RKO (cell line): ENCODE results near the gene KRTAP12-1.
"Not testable (repeated sequence)": the region's sequence is repeated elsewhere in the genome, so short reads cannot be mapped to it uniquely, and the experiment has no call there.

ENCODE experiments used
- DNase-seq: peaks from one replicate; pipeline ENCODE4 v3.0.0-alpha.2; 2016; ENCODE audit warnings: low spot score

The KRTAP12-1 gene

DNA sequence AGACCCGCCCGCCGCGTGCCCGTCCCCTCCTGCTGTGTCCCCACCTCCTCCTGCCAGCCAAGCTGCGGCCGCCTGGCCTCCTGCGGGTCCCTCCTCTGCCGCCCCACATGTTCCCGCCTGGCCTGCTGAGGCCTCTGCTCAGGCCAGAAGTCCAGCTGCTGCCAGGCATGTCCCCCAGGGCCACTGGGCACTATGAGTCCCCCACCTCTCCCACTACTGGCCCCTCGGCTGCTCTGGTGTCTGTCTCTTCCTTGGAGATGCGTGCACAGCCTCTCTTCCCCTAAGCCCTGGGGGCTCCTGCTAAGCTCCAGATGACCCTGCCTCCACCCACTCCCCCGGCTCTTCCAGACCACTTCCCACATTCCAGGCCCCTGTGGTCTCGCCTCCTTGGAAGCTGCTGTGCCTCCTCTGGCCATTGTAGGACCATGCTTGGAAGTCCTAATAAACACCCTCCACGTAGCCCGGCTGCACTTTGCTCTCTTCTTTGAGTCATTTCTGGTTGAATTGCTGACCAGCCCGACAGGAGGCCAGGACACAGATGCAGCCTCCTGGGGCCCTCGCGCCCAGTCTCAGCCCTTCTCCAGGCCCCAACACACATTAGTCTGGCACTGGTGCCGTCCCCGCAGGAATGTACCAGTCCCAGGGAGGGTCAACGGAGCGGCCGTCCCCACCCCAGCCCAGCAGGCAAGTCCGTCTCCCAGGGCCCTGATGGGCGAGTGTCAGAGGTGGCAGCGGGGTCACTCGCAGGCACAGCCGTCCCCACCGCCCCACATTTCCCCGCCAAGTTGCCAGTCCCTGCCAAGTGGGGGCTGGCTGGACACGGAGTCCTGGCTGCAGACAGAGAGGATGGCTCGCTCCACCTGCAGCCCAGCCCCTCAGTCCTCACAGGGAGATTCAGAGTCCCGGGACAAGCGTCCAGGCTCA is 16.1 kb upstream of the KRTAP12-1 start:
- no peak for DNase-seq

GRCh38 chr21:44697172-44697810 is 15.3 kb upstream of the KRTAP12-1 start, which contains the start of gene KRTAP10-12:
KRTAP10-12 (plus strand) TSS chr21:44697172; CDS start chr21:44697202, 30 bp downstream.
- DNase-seq, result not testable (repeated sequence)

DNA sequence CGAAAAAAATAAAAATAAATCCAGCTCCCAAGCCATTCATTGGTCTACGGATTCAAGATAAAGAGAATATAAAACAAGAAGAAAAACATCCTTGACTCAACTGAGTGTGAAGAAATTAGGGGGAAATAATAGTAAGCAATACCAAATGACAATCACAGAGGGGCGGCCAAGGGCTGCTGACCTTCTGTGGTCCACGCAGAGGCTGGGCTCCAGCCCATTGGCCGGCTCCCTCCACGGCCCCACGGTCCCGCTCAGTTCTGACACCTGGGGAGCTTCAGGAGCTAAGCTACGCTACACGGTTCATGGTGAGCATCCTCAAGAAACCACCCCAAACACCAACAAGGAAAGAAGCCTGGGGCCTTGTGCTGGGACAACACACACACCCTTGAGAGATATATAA is 14.6 kb upstream of the KRTAP12-1 start:
- no peak for DNase-seq

GRCh38 chr21:44695641-44696040 is 13.7 kb upstream of the KRTAP12-1 start:
- no peak for DNase-seq

DNA sequence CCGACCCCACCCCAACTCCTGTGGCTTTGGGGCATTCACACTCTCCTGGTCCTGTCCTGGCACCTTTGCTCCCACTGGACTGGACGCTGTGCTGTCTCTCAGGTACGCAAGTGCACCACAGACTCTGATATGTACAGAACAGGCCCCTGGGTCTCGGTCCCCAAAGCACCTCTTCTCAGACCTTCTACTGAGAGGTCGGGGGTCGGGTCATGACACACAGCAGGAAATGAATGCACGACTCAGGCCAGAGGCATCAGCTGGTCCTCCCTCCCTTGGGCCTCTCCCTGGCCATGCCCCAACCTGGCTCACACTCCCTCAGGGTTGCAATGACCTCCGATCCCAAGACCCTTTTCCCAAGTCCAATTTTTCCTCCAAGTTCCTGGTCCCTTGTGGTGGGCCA is 13.2 kb upstream of the KRTAP12-1 start:
- no peak for DNase-seq

DNA sequence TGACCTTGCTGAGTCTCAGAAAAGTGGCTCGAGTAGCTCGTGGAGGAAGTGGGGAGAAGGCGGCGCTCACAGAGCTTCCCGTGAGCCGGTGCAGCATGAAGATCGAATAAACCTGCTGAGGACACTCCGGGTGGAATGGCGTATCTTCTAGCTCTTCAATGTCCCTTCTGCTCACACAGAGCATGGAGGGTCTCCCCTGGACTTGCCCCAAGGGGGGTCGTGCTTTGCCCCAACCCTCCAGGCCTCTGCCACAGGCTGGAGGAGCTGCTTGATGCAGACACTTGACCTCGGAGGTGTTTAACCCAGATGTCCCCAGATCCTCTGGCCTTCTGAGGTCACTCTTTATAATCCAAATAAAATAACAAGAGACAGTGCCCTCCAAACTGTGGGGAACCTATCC is 12.8 kb upstream of the KRTAP12-1 start:
- DNase-seq, result no peak

DNA sequence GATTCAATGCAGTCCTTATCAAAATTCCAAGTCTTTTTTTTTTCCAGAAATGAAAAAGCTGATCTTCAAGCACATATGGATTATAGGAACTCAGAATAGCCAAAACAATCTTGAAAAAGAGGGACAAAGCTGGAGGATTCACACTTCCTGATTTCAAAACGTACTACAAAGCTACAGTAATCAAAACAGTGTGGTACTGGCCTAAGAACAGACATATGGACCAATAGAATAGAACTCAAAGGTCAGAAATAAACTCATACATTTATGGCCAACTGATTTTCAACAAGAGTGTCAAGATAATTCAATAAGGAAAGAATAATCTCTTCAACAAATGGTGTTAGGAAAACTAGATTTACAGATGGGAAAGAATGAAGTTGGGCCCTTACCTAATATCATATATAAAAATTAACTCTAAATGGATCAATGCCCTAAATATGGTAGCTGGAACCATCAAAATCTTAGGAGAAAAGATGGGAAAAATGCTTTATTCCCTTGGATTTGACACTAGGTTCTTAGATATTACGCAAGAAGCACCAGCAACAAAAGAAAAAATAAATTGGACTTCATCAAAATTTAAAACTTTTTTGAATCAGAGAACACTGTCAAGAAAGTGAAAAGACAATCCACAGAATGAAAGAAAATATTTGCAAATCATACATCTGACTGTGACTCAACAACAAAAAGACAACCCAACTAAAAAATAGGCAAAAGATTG is 11.0 kb upstream of the KRTAP12-1 start:
- DNase-seq, result no peak

- no peak for DNase-seq
Observed at GRCh38 chr21:44691686-44692085, 9.7 kb upstream of the KRTAP12-1 start.

DNA sequence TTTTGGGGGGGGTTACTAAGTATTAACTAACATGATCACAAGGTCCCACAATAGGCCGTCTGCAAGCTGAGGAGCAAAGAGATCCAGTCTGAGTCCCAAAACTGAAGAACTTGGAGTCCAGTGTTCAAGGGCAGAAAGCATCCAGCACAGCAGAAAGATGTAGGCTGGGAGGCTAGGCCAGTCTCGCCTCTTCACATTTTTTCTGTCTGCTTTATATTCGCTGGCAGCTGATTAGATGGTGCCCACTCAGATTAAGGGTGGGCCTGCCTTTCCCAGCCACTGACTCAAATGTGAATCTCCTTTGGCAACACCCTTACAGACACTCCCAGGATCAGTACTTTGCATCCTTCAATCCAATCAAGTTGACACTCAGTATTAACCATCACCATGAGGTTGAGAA is 7.8 kb upstream of the KRTAP12-1 start:
- DNase-seq, result not testable (repeated sequence)

- DNase-seq, result no peak
Observed at GRCh38 chr21:44687671-44688070, 5.7 kb upstream of the KRTAP12-1 start.

DNA sequence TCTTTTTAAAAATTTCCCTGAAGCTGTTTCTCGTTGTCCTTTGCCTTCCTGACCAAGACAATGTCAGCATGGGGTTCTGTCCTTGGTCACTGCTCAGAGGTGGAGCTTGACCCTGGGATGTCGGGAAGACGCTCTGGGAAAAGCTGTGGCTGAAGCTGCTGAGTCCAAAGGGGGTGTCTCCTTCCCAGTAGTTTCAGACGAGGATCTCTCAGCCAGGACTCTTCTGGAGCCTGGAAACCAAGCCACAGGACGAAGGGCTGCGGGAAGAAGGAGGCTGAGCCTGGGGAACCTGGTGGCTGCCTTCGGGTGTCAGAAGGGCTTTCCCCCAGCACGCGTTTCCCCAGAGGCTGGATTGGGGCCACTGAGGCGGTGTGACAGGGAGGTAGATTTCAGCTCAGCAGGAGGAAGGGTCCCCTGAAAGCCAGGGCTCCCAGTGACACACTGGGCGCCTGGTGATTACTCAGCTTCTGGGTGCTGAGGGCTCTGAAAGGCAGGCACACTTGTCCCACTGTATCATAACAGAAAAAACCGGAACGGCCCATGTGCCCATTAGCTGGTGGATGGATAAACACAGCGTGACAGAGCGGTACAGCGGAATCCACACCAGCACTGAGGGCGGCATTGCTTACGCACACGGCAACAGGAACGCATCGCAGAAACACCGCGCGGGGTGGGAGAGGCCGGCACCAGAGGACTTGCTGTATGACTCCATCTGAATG is 5.0 kb upstream of the KRTAP12-1 start:
- DNase-seq, result no peak

- no peak for DNase-seq
Observed at GRCh38 chr21:44686000-44686781, 4.2 kb upstream of the KRTAP12-1 start.

- DNase-seq, result not testable (repeated sequence)
Observed at GRCh38 chr21:44685050-44685449, 3.1 kb upstream of the KRTAP12-1 start.

DNA sequence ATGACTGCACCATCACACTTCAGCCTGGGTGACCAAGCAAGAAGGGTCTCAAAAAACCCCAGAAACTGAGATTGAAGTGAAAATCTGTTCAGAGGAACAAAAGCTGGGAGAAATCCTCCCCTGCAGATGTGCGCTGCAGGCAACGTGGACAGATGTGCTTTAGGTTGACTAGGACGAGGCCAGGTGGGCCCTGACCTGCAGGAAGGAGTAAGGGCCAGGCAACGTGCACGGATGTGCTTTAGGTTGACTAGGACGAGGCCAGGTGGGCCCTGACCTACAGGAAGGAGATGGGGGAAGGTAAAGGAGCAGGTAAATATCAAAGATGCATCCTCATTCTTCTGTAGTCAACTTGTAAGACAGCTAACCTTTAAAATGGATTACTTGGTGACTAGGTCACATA is 2.5 kb upstream of the KRTAP12-1 start:
- DNase-seq, result no peak

DNA sequence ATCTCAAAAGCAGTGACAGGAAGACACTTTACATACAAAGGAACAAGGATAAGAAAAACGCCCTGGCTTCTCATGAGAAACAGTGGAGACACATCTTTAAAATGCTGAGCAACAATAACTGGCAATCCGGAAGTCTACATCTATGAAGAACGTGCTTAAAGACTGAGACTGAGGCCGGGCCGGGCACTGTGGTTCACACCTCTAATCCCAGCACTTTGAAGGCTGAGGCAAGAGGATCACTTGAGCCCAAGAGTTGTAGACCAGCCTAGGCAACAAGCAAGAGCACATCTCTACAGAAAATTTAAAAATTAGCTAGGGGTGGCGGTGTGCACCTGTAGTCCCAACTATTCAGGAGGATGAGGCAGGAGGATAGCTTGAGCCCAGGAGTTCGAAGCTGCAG is 2.1 kb upstream of the KRTAP12-1 start:
- DNase-seq, result no peak

- no peak for DNase-seq
Observed at GRCh38 chr21:44682580-44683151, 703 bp upstream of the KRTAP12-1 start.

DNA sequence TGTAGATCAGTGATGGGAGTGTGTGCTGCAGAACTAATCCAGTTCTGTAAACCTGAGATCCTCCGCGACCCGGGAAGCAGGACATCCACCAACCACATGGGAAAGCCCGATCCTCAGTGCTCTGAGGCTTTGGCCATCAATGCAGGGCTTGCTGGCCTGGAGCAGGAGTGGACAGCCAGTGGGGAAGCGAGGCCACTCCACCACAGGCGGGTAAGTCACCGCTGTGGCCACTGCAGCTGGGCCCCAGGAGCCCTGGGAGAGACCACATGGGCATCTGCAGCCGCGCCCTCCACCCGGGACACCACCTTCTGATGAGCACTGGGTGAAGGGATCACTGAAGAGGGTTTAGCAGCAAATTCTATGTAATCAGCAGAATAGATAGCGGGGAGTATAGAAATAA is 811 bp downstream of the KRTAP12-1 start:
- DNase-seq, result no peak

DNA sequence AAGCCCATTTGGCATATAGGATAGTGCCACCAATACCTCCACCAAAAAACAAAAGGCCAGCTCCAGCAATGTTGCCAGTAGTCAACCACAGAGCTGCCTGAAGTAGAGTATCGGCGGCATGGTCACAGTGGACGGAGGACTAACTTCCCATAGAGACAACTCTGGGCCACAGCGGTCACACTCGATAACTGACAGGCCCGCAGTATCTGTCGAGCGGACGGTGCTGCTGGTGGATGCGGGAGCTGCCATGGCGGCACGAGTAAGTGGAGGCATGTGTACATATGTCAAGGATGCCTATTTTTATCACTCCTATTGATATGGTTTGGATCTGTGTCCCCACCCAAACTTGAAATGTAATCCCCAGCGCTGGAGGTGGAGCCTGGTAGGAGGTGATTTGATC is 4.1 kb downstream of the KRTAP12-1 start:
- DNase-seq, result no peak

DNA sequence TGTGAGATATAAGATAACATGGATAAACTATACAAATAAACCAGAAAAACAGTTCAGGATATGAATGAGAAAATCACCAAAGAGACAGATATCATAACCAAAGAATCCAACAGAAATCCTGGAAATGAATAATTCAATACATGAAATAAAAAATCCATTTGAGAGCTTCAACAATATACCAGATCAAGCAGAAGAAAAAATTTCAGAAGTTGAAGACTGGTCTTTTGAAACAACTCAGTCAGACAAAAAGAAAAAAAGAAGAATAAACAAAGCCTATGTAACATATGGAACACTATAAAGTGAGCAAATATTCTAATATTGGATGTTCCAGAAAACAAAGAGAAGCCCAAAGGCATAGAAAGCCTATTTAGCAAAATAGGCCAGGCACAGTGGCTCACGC is 10.1 kb downstream of the KRTAP12-1 start:
- no peak for DNase-seq

- DNase-seq, result no peak
Observed at GRCh38 chr21:44670642-44671432, 11.1 kb downstream of the KRTAP12-1 start.
